Gastrocnemius medialis (tissue), 4 donors: ENCODE data around the gene RTN4RL1.

Experiments used
- CTCF ChIP-seq, 5 experiments: fragments of 450-650 bp in 3 of 5; fragments of 200-600 bp in 2 of 5; sonication (generic) in 2 of 5; IDR thresholded peaks in 4 of 5; conservative IDR thresholded peaks in 1 of 5; 1 replicate in 4 of 5; 2 replicates in 1 of 5; pipeline ENCODE4 v1.5.1; 2016 to 2019; ENCODE audit warnings: antibody characterized with exemption in 5 of 5, mild to moderate bottlenecking in 3 of 5, moderate library complexity in 3 of 5
- POLR2A ChIP-seq, 2 donors: fragments of 450-650 bp; IDR thresholded peaks; one replicate each; pipeline ENCODE4 v1.6.1; 2017; ENCODE audit warnings: antibody characterized with exemption in 2 of 2, mild to moderate bottlenecking in 2 of 2, moderate library complexity in 2 of 2

- TF ChIP-seq CTCF (IDR thresholded peaks at IDR 0.05 in 4 of 5, conservative IDR thresholded peaks at IDR 0.05 in 1 of 5), result no peak
- no peak for TF ChIP-seq POLR2A (IDR thresholded peaks at IDR 0.05)
Measured at GRCh38 chr17:2051933-2052559, 26.9 kb upstream of the RTN4RL1 start.
